ENCODE measurements around the gene TNFSF8. TPM values are rescaled to one million over a fixed set of nuclear protein-coding genes. Genes with fewer than 3 reads are reported as not detected.

The TNFSF8 gene
- total RNA-seq, 1 experiment from 2014 or later = not detected

GRCh38 chr9:114860187-114860586 is 70.2 kb downstream of the TNFSF8 start:
- Mint-ChIP-seq H3K36me3 (ENCODE audit: insufficient read depth, unreplicated experiment) (no peaks in the 10 kb centered on the region), H3K27ac (ENCODE audit: unreplicated experiment) (no peak overlapping the region), H3K4me3 (ENCODE audit: low read depth, unreplicated experiment) (no peak overlapping the region), H3K4me1 (ENCODE audit: low read depth, unreplicated experiment) (no peaks in the 10 kb centered on the region), H3K9me3 (ENCODE audit: low read depth, unreplicated experiment) (peaks cover 3% of the 10 kb centered on the region), H3K27me3 (ENCODE audit: unreplicated experiment) (no peaks in the 10 kb centered on the region)
- TF ChIP-seq CTCF (IDR thresholded peaks at IDR 0.05; ENCODE audit: unreplicated experiment) = no peak
- no TSS peak for BruUV-seq (replicated peaks)
- DNase-seq = no peak
- intact Hi-C loops (cut with micrococcal nuclease; ENCODE audit: unreplicated experiment) = no loop called here
- CTCF ChIA-PET = no interaction called here

GRCh38 chr9:114856942-114857315 is 73.5 kb downstream of the TNFSF8 start:
- no peak for DNase-seq
- no peak overlapping the region for H3K27ac Mint-ChIP-seq (ENCODE audit: unreplicated experiment)
- TF ChIP-seq CTCF (IDR thresholded peaks at IDR 0.05; ENCODE audit: unreplicated experiment) = no peak
- peaks cover 9% of the 10 kb centered on the region for H3K4me1 Mint-ChIP-seq (ENCODE audit: low read depth, unreplicated experiment)
- H3K4me3 Mint-ChIP-seq (ENCODE audit: low read depth, unreplicated experiment) = no peak overlapping the region
- no peaks in the 10 kb centered on the region for H3K27me3 Mint-ChIP-seq (ENCODE audit: unreplicated experiment)
- peaks cover 3% of the 10 kb centered on the region for H3K9me3 Mint-ChIP-seq (ENCODE audit: low read depth, unreplicated experiment)
- intact Hi-C loops (cut with micrococcal nuclease; ENCODE audit: unreplicated experiment) = no loop called here
- no TSS peak for BruUV-seq (replicated peaks)
- H3K36me3 Mint-ChIP-seq (ENCODE audit: insufficient read depth, unreplicated experiment) = no peaks in the 10 kb centered on the region
- CTCF ChIA-PET = no interaction called here

- Mint-ChIP-seq H3K27ac (ENCODE audit: unreplicated experiment) (no peak overlapping the region), H3K9me3 (ENCODE audit: low read depth, unreplicated experiment) (peaks cover 3% of the 10 kb centered on the region), H3K27me3 (ENCODE audit: unreplicated experiment) (no peaks in the 10 kb centered on the region), H3K4me3 (ENCODE audit: low read depth, unreplicated experiment) (no peak overlapping the region), H3K4me1 (ENCODE audit: low read depth, unreplicated experiment) (peaks cover 11% of the 10 kb centered on the region), H3K36me3 (ENCODE audit: insufficient read depth, unreplicated experiment) (no peaks in the 10 kb centered on the region)
- no TSS peak for BruUV-seq (replicated peaks)
- intact Hi-C loops (cut with micrococcal nuclease; ENCODE audit: unreplicated experiment) = no loop called here
- CTCF ChIA-PET = no interaction called here
- DNase-seq = no peak
- TF ChIP-seq CTCF (IDR thresholded peaks at IDR 0.05; ENCODE audit: unreplicated experiment) = no peak
These were observed 74.0 kb downstream of the TNFSF8 start for GRCh38 chr9:114856215-114856941.

- intact Hi-C loops (cut with micrococcal nuclease; ENCODE audit: unreplicated experiment) = no loop called here
- no peak for DNase-seq
- H3K36me3 Mint-ChIP-seq (ENCODE audit: insufficient read depth, unreplicated experiment) = no peaks in the 10 kb centered on the region
- H3K27ac Mint-ChIP-seq (ENCODE audit: unreplicated experiment) = no peak overlapping the region
- no peaks in the 10 kb centered on the region for H3K27me3 Mint-ChIP-seq (ENCODE audit: unreplicated experiment)
- H3K4me3 Mint-ChIP-seq (ENCODE audit: low read depth, unreplicated experiment) = no peak overlapping the region
- H3K9me3 Mint-ChIP-seq (ENCODE audit: low read depth, unreplicated experiment) = peaks cover 3% of the 10 kb centered on the region
- TF ChIP-seq CTCF (IDR thresholded peaks at IDR 0.05; ENCODE audit: unreplicated experiment) = no peak
- H3K4me1 Mint-ChIP-seq (ENCODE audit: low read depth, unreplicated experiment) = peaks cover 19% of the 10 kb centered on the region
- no TSS peak for BruUV-seq (replicated peaks)
- CTCF ChIA-PET = interaction anchor here (1.3 kb wide), 1 partner anchor 44 kb away, joined by 3 read pairs; no protein-coding TSS in a partner anchor
These were observed 74.9 kb downstream of the TNFSF8 start for GRCh38 chr9:114855488-114855887.
